GM12878 (cell line): ENCODE results near the gene ZNF792. TPM values are rescaled to one million over a fixed set of nuclear protein-coding genes. Genes with fewer than 3 reads are reported as not detected.
"Not testable (repeated sequence)": the region's sequence is repeated elsewhere in the genome, so short reads cannot be mapped to it uniquely, and the experiment has no call there.

Source experiments
- ATAC-seq: fragments of 200-7000 bp; cut with Tn5 transposase; 3 replicates; pipeline ENCODE4 v1.9.1; 2020; ENCODE audit warnings: mild to moderate bottlenecking, moderate library complexity
- BruUV-seq: library from RNA; stranded (reverse); fragments of 400-500 nt; replicated peaks from 2 replicates; lab custom pipeline; 2021; lab: Mats Ljungman, UMichigan
- CTCF ChIA-PET: fragments of 300-600 bp; sonication (Branson Sonifier 250); formaldehyde crosslinking; extraction: SDS; loops from one replicate; lab custom pipeline; 2021; ENCODE audit warnings: inconsistent platforms; lab: Yijun Ruan, JAX
- POLR2A ChIA-PET: fragments of 350-600 bp; formaldehyde crosslinking; extraction: SDS; loops from one replicate; lab custom pipeline; 2021; ENCODE audit warnings: inconsistent platforms; lab: Charles Lee
- RAD21 ChIA-PET: fragments of 300-600 bp; sonication (Branson Sonifier 250); formaldehyde crosslinking; loops from one replicate; lab custom pipeline; 2023; ENCODE audit warnings: antibody characterized with exemption; ENCODE audit not compliant: unreplicated experiment; lab: Charles Lee
- SMC1A ChIA-PET: fragments of 300-600 bp; sonication (Branson Sonifier 250); formaldehyde crosslinking; loops from one replicate; lab custom pipeline; 2023; ENCODE audit not compliant: unreplicated experiment, uncharacterized antibody; lab: Charles Lee
- DNase-seq: peaks from one replicate; pipeline ENCODE4 v3.0.0-alpha.2; 2011; ENCODE audit warnings: low read depth, low spot score
- FAIRE-seq: peaks from 3 replicates; lab custom pipeline; 2011; peaks lifted over from hg19 to GRCh38; lab: Jason Lieb, UNC
- H2AFZ ChIP-seq: 2 replicates; pipeline ENCODE4 v1.6.0; 2011; ENCODE audit warnings: low read depth, low read length, control low read depth; ENCODE audit not compliant: control insufficient read depth
- H3K27ac ChIP-seq: 2 replicates; pipeline ENCODE4 v1.5.1; 2011; ENCODE audit warnings: control low read depth; ENCODE audit not compliant: control insufficient read depth, insufficient read depth
- H3K27me3 ChIP-seq, 2 experiments: replicated peaks in 1 of 2; 2 replicates each; pipeline versions ENCODE4 v1.6.0 to v1.6.1; 2011; ENCODE audit warnings: low read length in 1 of 2; ENCODE audit not compliant: control insufficient read depth in 2 of 2, insufficient read depth in 2 of 2
- H3K36me3 ChIP-seq, 2 experiments: 2 replicates each; pipeline ENCODE4 v1.5.1; 2011; ENCODE audit warnings: low read length in 1 of 2; ENCODE audit not compliant: control insufficient read depth in 2 of 2, insufficient read depth in 2 of 2
- H3K4me1 ChIP-seq: 2 replicates; pipeline ENCODE4 v1.6.1; 2011; ENCODE audit warnings: mild to moderate bottlenecking, low read length, moderate library complexity, mixed read lengths; ENCODE audit not compliant: control insufficient read depth, insufficient read depth
- H3K4me2 ChIP-seq: 2 replicates; pipeline ENCODE4 v1.6.0; 2011; ENCODE audit warnings: control low read depth; ENCODE audit not compliant: control insufficient read depth, insufficient read depth
- H3K4me3 ChIP-seq: fragments of 200-600 bp; sonication (generic); 2 replicates; pipeline ENCODE4 v1.5.1; 2016
- H3K79me2 ChIP-seq: 2 replicates; pipeline ENCODE4 v1.6.0; 2011; ENCODE audit warnings: low read length; ENCODE audit not compliant: control insufficient read depth, insufficient read depth
- H3K9ac ChIP-seq: 2 replicates; pipeline ENCODE4 v1.8.0; 2011; ENCODE audit warnings: low read length, control low read depth, mixed read lengths; ENCODE audit not compliant: control insufficient read depth, insufficient read depth
- H3K9me3 ChIP-seq: replicated peaks from 3 replicates; pipeline ENCODE4 v1.5.1; 2011; ENCODE audit warnings: mild to moderate bottlenecking, low read length; ENCODE audit not compliant: control insufficient read depth, insufficient read depth
- H4K20me1 ChIP-seq: 2 replicates; pipeline ENCODE4 v1.6.0; 2011; ENCODE audit not compliant: control insufficient read depth, insufficient read depth
- CBX5 ChIP-seq: sonication (generic); IDR thresholded peaks from 2 replicates; pipeline ENCODE4 v1.6.1; 2016; ENCODE audit warnings: low read depth, moderate library complexity, mild to moderate bottlenecking, inconsistent platforms
- EP300 ChIP-seq, 2 experiments: fragments of 150-350 bp in 1 of 2; IDR thresholded peaks; 2 replicates each; pipeline ENCODE4 v1.6.1; 2011 to 2012; ENCODE audit warnings: low read depth in 2 of 2, low read length in 2 of 2, borderline replicate concordance in 1 of 2, improper control_type of control experiment in 1 of 2, inconsistent platforms in 1 of 2; ENCODE audit not compliant: control insufficient read depth in 1 of 2
- HCFC1 ChIP-seq: fragments of 150-350 bp; IDR thresholded peaks from 2 replicates; pipeline ENCODE4 v1.6.1; 2014; ENCODE audit warnings: low read length
- NR2C2 ChIP-seq: IDR thresholded peaks from 2 replicates; pipeline ENCODE4 v1.6.1; 2011; ENCODE audit warnings: borderline replicate concordance, low read depth; ENCODE audit not compliant: control insufficient read depth, insufficient read length
- NRF1 ChIP-seq: conservative IDR thresholded peaks from 2 replicates; pipeline ENCODE4 v1.6.1; 2011; ENCODE audit warnings: mild to moderate bottlenecking, low read depth, low read length, improper control_type of control experiment
- PAX5 ChIP-seq: IDR thresholded peaks from 2 replicates; pipeline ENCODE4 v1.6.1; 2011; ENCODE audit warnings: low read depth, low read length, borderline replicate concordance
- PRDM15 ChIP-seq: fragments of 450-650 bp; formaldehyde crosslinking; IDR thresholded peaks from 2 replicates; pipeline ENCODE4 v1.4.0; 2020; ENCODE audit warnings: mild to moderate bottlenecking, moderate library complexity
- SMAD1 ChIP-seq: fragments of 450-650 bp; IDR thresholded peaks from 2 replicates; pipeline ENCODE4 v1.6.1; 2018; ENCODE audit warnings: mild to moderate bottlenecking, low read depth; ENCODE audit not compliant: partially characterized antibody
- STAT3 ChIP-seq: IDR thresholded peaks from 2 replicates; pipeline ENCODE4 v1.6.1; 2011; ENCODE audit warnings: low read depth, low read length, improper control_type of control experiment
- YBX1 ChIP-seq: fragments of 450-650 bp; IDR thresholded peaks from 2 replicates; pipeline ENCODE4 v1.6.1; 2016; ENCODE audit warnings: antibody characterized with exemption
- ZBED1 ChIP-seq: IDR thresholded peaks from 2 replicates; pipeline ENCODE4 v1.6.1; 2016; ENCODE audit warnings: borderline replicate concordance
- ZNF24 ChIP-seq: fragments of 450-650 bp; IDR thresholded peaks from 2 replicates; pipeline ENCODE4 v1.6.1; 2017; ENCODE audit warnings: antibody characterized with exemption, mild to moderate bottlenecking
- WGBS: methylation state at CpG from one replicate; pipeline ENCODE4 v1.1.6; 2016; ENCODE audit warnings: low lambda C conversion rate; ENCODE audit not compliant: insufficient replicate concordance, insufficient coverage; ENCODE audit errors: missing lambda C conversion rate; 5-methylcytosine and 5-hydroxymethylcytosine counted together
- in situ Hi-C: fragments of 300-500 bp; cut with MboI; formaldehyde crosslinking; loops from 9 replicates; pipeline ENCODE4 v1.14.3; 2018; ENCODE audit warnings: mixed read lengths
- intact Hi-C: fragments of 100-400 bp; cut with micrococcal nuclease; formaldehyde crosslinking; loops from one replicate; pipeline ENCODE4 v1.14.2; 2022; ENCODE audit not compliant: unreplicated experiment
- polyA plus RNA-seq, 11 experiments: library from polyadenylated mRNA; depleted of rRNA in 4 of 11; unstranded in 6 of 11; stranded (reverse) in 5 of 11; fragments of >200 nt; fragmentation: Nextera tagmentation in 4 of 11; fragmentation: Illumina TruSeq in 1 of 11; extraction: Ambion mirVana in 4 of 11; extraction: Trizol in 1 of 11; gene quantifications; 1 replicate in 1 of 11; 2 replicates in 10 of 11; pipeline versions ENCODE4 v1.2.1 to v1.2.3, GENCODE V29; 2011 to 2016; ENCODE audit warnings: inconsistent platforms in 2 of 11, missing spikeins in 2 of 11, low read depth in 1 of 11
- total RNA-seq, 4 experiments: library from RNA; depleted of rRNA in 3 of 4; stranded (reverse); fragments of >200 nt in 3 of 4; fragmentation: Illumina TruSeq in 1 of 4; extraction: Trizol in 1 of 4; gene quantifications; 2 replicates each; pipeline versions ENCODE4 v1.2.1 to v1.2.3, GENCODE V29; 2013 to 2021

ZNF792 gene
- total and polyA plus RNA-seq, 10 of the 15 experiments (the other 5 are each of a cell fraction or from before 2014, with no cell fraction given): 0.53 to 4.8 (median 1.3) TPM

- TF ChIP-seq NR2C2: no peak
- no peak for TF ChIP-seq PAX5
Measured at GRCh38 chr19:34918190-34918589, 45.8 kb downstream of the ZNF792 start (continued).

DNA sequence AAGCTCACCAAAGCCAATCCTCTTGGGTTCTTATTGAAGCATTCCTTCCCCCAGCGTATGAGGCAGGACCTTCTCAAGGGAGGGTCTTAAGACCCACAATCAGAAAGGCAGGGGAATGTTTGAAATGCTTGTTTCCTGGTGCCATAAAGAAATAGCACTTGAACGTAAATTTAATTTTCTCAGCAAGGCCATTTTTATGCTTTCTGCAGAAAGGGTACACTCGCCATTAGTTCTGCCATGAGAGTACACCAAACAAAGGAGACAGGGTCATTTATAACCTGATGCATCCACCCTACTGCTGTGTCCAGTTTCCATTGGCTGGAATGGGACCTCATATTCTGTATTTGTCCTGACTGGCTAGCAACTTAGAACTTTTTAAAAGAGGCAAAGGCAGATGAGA, 46.9 kb downstream of the ZNF792 start:
- WGBS: 9% methylated on average over 3 of the region's 3 CpGs
- H3K4me1 ChIP-seq, DNase-seq, CTCF ChIA-PET, H4K20me1 ChIP-seq, BruUV-seq, H3K4me2 ChIP-seq, ATAC-seq, H3K27ac ChIP-seq, H3K36me3 ChIP-seq, intact Hi-C loops, H3K27me3 ChIP-seq, RAD21 ChIA-PET, H3K4me3 ChIP-seq, H3K9me3 ChIP-seq, H2AFZ ChIP-seq, in situ Hi-C loops, POLR2A ChIA-PET, FAIRE-seq, SMC1A ChIA-PET, H3K9ac ChIP-seq, H3K79me2 ChIP-seq: not testable (repeated sequence)
- TF ChIP-seq CBX5: peak; percentile 62; the same call in 1 of the 2 replicates

DNA sequence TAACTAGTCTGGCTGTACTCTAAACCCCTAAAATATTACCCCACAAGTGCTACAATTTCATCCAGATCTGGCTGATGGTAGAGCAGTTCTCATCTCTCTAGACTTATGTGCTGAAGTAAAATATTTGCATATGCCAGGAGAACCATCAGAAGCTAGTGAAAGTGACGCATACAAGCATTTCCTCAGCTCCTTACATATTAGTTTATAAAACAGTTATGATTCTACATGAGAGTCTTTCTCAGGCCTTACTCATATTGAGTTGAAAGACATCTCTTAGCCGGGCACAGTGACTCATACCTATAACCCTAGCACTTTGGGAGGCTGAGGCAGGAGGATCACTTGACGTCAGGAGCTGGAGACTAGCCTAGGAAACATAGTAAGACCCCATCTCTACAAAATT, 53.3 kb downstream of the ZNF792 start:
- H3K27ac ChIP-seq: no peak overlapping the region
- in situ Hi-C loops (no loop called here), intact Hi-C loops (no loop called here)
- DNase-seq (no peak), FAIRE-seq (no peak), ATAC-seq (no peak)
- no peaks in the 10 kb centered on the region; the same call in 2 of the 3 replicates for H3K9me3 ChIP-seq
- H3K4me3 ChIP-seq: no peak overlapping the region
- WGBS: 28% methylated on average over 3 of the region's 3 CpGs
- H3K9ac ChIP-seq: no peak overlapping the region
- no peak overlapping the region for H3K4me2 ChIP-seq
- POLR2A ChIA-PET: interaction anchor here (0.7 kb wide), 1 partner anchor 16 kb away, joined by 5 read pairs; no protein-coding TSS in a partner anchor
- SMC1A ChIA-PET: no interaction called here
- RAD21 ChIA-PET: no interaction called here
- H3K4me1 ChIP-seq: no peaks in the 10 kb centered on the region
- no peaks in the 10 kb centered on the region for H3K36me3 ChIP-seq
- H2AFZ ChIP-seq: no peak overlapping the region
- no peaks in the 10 kb centered on the region for H3K79me2 ChIP-seq
- CTCF ChIA-PET: no interaction called here
- no TSS peak for BruUV-seq
- no peaks in the 10 kb centered on the region for H4K20me1 ChIP-seq
- no peaks in the 10 kb centered on the region for H3K27me3 ChIP-seq
- no peak for TF ChIP-seq ZNF24
- TF ChIP-seq YBX1: no peak
- no peak for TF ChIP-seq SMAD1
- TF ChIP-seq STAT3: no peak
- no peak for TF ChIP-seq HCFC1
- no peak for TF ChIP-seq NRF1
- TF ChIP-seq ZBED1: no peak
- TF ChIP-seq EP300 (IDR thresholded peaks at IDR 0.05; ENCODE audit: borderline replicate concordance in 1 of 2, control insufficient read depth in 1 of 2, low read depth in 2 of 2, low read length in 2 of 2): no peak
- TF ChIP-seq PRDM15 (CRISPR knock-in tag): no peak
